Activated naive CD4-positive, alpha-beta T cell treated with Interleukin-2 at 50 U/mL for 16 hours (primary cell): ENCODE measurements around the gene FMN1.
"Not testable (repeated sequence)": the region's sequence is repeated elsewhere in the genome, so short reads cannot be mapped to it uniquely, and the experiment has no call there.

Experiments
- DNase-seq: peaks from one replicate; pipeline ENCODE4 v3.0.0-alpha.2; 2020

The FMN1 gene

GRCh38 chr15:32953533-32953910 is 241.0 kb downstream of the FMN1 start:
- no peak for DNase-seq

- DNase-seq = no peak
These were observed 241.5 kb downstream of the FMN1 start for GRCh38 chr15:32952901-32953532.

- no peak for DNase-seq
These were observed 242.6 kb downstream of the FMN1 start for GRCh38 chr15:32951736-32952464.

DNA sequence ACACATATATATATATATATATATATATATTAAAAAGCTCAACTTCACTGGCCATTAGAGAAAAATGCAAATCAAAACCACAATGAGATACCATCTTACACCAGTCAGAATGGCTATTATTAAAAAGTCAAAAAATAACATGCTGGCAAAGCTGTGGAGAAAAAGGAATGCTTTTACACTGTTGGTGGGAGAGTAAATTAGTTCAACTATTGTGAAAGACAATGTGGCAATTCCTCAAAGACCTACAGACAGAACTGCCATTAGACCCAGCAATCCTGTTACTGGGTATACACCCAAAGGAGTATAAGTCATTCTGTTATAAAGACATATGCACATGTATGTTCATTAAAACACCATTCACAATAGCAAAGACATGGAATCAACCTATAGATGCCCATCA is 244.5 kb downstream of the FMN1 start:
- DNase-seq = not testable (repeated sequence)

DNA sequence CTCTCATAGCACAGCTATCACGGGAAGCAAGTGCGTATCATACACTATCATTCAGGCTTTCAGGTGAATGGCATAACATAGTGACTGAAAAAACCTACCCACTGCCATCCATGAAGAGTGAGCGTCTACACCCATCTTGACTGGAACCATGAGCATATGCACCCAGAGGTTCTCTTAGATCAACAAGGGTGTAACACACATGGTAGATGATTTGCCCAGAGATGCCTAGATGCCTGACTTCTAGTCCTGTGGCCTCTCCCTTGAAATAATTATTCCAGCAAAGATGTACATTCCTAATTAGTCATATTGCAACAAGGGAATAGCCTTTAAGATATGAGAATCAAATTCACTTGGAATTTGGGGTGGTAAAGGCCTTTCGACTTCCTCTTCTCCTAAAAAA is 248.3 kb downstream of the FMN1 start:
- no peak for DNase-seq

GRCh38 chr15:32944431-32944830 is 250.1 kb downstream of the FMN1 start:
- DNase-seq = no peak

GRCh38 chr15:32943711-32944110 is 250.8 kb downstream of the FMN1 start:
- no peak for DNase-seq

- no peak for DNase-seq
These were observed 252.1 kb downstream of the FMN1 start for GRCh38 chr15:32942401-32942841.

- DNase-seq = no peak
These were observed 252.7 kb downstream of the FMN1 start for GRCh38 chr15:32941823-32942222.

DNA sequence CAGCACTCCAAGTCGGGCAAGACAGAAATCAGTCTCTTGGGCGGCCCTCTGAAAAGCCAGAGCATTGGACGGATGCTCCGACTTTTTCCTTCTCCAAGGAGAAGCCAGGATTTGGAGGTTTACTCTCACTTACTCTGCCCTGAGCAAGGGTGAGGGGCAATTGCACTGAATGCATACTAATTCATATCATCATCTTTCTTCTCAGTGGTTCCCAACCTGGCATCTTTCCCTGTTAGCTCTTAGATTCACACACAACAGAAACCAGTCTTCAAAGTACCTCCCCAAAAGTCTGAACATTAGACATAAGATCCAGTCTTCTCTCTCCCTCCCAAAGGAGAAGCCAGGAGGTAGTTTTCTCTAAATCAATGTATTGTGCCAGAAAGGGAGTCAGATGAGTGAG is 257.5 kb downstream of the FMN1 start:
- DNase-seq = no peak

DNA sequence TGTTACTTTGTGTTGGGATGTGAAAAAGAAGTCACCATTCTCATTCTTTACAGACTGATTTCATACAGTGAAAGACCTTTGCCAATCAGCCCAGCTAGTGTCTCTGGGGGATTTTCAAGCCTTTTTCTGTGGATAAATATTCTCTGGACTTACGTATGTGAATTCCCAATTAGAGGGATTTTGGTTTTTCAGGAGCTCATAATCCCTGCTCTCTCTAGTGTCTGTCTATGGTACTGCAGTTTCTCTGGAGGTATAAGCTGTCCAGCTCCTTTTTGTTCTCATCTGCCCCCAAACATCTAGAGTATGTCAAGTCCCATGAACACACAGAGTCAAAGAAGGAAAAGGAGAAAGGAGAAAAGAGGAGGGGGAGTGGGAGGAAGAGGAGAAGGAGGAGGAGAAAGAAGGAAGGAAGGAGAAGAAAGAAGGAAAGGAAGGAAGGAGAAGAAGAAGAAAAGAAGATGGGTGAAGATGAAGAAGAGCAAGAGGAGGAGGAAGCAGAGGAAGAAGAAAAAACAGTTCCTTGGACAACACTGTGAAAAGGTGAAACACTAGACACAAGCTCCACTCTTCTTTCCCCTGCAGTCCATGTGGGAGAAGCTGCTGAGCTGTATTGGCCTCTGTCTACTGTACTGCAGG is 258.1 kb downstream of the FMN1 start:
- DNase-seq = no peak

- DNase-seq = no peak
These were observed 259.4 kb downstream of the FMN1 start for GRCh38 chr15:32935139-32935538.

GRCh38 chr15:32933236-32933635 is 261.3 kb downstream of the FMN1 start:
- no peak for DNase-seq

DNA sequence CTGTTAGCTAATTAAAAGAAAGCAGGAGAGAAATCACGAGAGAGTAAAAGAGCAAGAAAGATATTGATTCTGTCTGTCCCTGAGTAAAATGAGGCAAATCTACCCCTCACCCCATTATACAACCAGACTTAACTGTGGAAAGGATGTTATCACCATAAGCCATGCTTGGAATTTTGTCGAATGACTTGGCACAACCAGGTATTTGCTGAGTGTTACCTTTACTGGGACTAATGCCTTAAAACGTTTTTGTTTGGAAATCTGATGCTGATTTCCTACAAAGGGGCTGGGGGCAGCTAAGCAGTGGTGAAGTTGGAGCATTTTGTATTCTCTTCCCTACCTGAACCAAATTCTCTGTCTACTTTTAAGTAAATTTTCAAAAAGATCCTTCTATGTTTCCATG is 265.6 kb downstream of the FMN1 start:
- no peak for DNase-seq

GRCh38 chr15:32927124-32927523 is 267.4 kb downstream of the FMN1 start:
- no peak for DNase-seq

DNA sequence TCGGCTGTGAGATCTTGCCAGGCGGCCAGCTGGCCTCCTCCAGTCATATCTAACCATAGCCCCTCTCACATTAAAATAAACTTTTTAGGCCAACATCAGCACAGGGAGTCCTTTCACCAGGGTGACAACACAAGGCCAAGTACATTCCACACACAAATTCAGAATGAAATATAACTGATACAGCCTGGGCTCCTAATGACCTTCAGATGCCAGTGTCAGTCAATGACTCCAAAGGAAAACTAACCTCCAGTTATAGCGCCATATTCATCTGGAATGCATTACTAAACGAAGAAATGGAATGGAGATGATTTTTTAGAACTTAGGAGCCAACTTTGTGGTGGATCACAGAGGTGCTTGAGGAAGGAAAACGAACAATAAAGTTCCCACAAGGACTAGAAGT is 271.3 kb downstream of the FMN1 start:
- no peak for DNase-seq

GRCh38 chr15:32922541-32922940 is 272.0 kb downstream of the FMN1 start:
- no peak for DNase-seq

GRCh38 chr15:32919749-32920414 is 274.6 kb downstream of the FMN1 start:
- no peak for DNase-seq

DNA sequence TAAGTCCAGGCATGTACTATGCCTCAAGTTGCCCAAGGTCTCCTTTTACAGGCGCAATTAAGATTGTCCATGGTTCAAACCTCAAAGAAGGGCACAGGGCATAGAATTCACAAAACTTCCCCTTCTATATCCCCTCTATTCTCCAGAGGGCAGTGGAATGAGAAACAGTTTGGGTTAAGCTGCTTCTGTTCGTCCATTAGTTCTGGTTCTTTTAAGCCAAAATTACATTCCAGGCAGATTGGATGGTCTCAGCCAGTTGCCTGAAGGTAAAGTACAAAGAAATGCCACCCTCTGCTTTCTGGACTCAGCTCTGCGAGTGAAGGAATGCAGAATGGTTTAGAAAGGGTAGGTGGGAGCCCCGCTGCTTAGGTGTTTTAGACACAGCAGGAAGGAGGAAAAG is 276.0 kb downstream of the FMN1 start:
- no peak for DNase-seq

- no peak for DNase-seq
These were observed 283.7 kb downstream of the FMN1 start for GRCh38 chr15:32910839-32911238.

GRCh38 chr15:32909431-32909830 is 285.1 kb downstream of the FMN1 start:
- DNase-seq = no peak

GRCh38 chr15:32908872-32909271 is 285.6 kb downstream of the FMN1 start:
- no peak for DNase-seq

DNA sequence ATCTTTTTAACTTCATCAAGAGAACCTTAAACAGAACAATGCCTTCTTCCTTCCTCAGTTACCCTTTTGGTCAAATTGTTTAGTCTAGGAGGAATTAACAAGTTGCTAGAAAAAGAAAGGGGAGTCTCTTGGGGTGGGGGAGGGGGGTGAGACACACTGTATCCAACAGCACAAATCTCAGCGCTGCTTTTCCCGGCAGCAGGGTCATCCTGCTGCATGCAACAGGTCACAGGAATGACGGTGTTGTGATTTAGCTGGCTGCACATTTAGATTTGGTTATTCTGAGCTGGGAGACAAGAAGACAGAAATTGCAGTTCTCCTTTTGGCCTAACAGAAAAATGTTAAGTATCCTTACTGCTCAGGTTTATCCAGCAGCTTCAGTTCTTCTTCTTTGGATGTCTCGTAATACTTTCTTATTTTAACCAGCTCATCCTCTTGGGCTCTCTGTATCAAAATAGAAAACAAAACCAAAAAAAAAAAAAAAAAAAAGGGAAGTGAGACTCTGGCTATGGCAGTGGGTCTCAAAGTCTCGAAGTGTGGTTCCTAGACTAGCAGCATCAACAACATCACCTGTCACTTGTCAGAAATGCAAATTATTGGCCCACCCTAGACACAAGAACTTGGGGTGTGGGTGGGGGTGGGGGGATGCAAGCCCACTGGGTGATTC is 286.2 kb downstream of the FMN1 start:
- DNase-seq = no peak
